ENCODE data around the gene GNAL.
"Not testable (repeated sequence)": the region's sequence is repeated elsewhere in the genome, so short reads cannot be mapped to it uniquely, and the experiment has no call there.

DNA sequence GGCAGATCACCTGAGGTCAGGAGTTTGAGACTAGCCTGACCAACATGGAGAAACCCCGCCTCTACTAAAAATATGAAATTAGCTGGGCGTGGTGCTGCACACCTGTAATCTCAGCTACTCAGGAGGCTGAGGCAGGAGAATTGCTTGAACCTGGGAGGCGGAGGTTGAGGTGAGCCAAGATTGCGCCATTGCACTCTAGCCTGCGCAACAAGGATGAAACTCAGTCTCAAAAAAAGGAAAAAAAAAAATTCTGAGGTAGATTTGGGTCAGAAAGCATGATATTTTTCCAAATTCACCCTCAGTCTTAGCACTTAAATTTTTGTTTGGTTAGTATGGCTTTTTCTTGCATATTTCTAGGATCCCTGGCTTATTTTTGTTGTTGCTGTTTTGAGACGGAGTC, 165.5 kb downstream of the GNAL start:
- TF ChIP-seq, protein P1, sequence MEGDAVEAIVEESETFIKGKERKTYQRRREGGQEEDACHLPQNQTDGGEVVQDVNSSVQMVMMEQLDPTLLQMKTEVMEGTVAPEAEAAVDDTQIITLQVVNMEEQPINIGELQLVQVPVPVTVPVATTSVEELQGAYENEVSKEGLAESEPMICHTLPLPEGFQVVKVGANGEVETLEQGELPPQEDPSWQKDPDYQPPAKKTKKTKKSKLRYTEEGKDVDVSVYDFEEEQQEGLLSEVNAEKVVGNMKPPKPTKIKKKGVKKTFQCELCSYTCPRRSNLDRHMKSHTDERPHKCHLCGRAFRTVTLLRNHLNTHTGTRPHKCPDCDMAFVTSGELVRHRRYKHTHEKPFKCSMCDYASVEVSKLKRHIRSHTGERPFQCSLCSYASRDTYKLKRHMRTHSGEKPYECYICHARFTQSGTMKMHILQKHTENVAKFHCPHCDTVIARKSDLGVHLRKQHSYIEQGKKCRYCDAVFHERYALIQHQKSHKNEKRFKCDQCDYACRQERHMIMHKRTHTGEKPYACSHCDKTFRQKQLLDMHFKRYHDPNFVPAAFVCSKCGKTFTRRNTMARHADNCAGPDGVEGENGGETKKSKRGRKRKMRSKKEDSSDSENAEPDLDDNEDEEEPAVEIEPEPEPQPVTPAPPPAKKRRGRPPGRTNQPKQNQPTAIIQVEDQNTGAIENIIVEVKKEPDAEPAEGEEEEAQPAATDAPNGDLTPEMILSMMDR (IDR thresholded peaks at IDR 0.05 in 8 of 11, conservative IDR thresholded peaks at IDR 0.05 in 3 of 11), result not testable (repeated sequence)
- not testable (repeated sequence) for TF ChIP-seq POLR2A, POLR2AphosphoS5 (IDR thresholded peaks at IDR 0.05)

All from spleen (tissue), 7 donors.